ENCODE results near the gene PLXDC2. TPM values are rescaled to one million over a fixed set of nuclear protein-coding genes. Genes with fewer than 3 reads are reported as not detected.

The PLXDC2 gene
- total RNA-seq, 1 experiment from 2014 or later, result 0.21 TPM

DNA sequence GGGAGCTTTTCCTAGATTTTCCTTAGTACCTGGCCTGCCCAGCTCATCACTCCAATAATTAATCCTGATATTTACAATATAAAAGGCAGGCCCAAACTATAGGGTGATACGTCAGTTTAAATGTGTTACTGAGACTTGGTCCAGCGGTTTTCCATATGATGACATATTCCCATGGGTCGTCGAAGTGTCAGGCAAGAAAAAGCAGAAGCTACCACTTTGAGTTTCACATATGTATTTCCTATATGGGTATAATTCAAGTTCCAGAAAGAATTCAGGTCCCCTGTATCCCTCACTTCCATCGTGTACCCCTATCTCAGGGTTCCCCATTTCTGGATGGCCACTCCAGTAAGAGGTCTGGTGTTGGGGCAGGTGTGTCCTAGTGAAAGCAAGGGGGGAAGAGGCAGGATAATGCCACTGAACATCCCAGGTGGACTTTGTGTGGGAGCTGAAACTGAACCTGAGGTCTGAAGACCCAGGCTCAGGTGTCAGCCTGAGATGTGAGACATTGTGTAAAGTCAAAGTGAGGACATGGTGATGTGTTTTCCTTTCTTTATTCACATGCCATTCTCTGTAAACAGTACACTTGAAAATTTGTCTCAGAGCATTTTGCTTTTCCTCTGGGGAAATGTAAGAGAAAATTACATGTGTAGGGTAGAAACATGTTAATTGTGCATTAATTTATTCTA is 167.8 kb downstream of the PLXDC2 start:
- no peaks in the 10 kb centered on the region for H3K9me3 ChIP-seq (ENCODE audit: control insufficient read depth, insufficient read depth, low read depth, low read length)
- ChIA-PET CTCF (no interaction called here), POLR2A (no interaction called here)
- H3K27ac ChIP-seq (ENCODE audit: low read length), result no peak overlapping the region
- intact Hi-C loops (cut with micrococcal nuclease; ENCODE audit: unreplicated experiment) (no loop called here), in situ Hi-C loops (cut with HindIII; ENCODE audit: low pct_unique_long_range_greater_than_20kb, low sequenced_read_pairs) (no loop called here)
- no peak overlapping the region for H3K4me3 ChIP-seq (ENCODE audit: low read depth in 2 of 2, low read length in 2 of 2)
- no peak for TF ChIP-seq REST (IDR thresholded peaks at IDR 0.05; ENCODE audit: insufficient read depth in 1 of 2, low read depth in 2 of 2, low read length in 1 of 2)
- no peak for TF ChIP-seq POLR2AphosphoS5 (IDR thresholded peaks at IDR 0.05; ENCODE audit: low read depth, low read length)
- no peak for TF ChIP-seq TCF7L2 (IDR thresholded peaks at IDR 0.05; ENCODE audit: low read depth, low read length)
- TF ChIP-seq, protein P1, sequence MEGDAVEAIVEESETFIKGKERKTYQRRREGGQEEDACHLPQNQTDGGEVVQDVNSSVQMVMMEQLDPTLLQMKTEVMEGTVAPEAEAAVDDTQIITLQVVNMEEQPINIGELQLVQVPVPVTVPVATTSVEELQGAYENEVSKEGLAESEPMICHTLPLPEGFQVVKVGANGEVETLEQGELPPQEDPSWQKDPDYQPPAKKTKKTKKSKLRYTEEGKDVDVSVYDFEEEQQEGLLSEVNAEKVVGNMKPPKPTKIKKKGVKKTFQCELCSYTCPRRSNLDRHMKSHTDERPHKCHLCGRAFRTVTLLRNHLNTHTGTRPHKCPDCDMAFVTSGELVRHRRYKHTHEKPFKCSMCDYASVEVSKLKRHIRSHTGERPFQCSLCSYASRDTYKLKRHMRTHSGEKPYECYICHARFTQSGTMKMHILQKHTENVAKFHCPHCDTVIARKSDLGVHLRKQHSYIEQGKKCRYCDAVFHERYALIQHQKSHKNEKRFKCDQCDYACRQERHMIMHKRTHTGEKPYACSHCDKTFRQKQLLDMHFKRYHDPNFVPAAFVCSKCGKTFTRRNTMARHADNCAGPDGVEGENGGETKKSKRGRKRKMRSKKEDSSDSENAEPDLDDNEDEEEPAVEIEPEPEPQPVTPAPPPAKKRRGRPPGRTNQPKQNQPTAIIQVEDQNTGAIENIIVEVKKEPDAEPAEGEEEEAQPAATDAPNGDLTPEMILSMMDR (IDR thresholded peaks at IDR 0.05), result no peak
- no peak for TF ChIP-seq SIN3A (IDR thresholded peaks at IDR 0.05; ENCODE audit: borderline replicate concordance, insufficient read depth, low read depth, low read length)
- BruUV-seq (replicated peaks), result no TSS peak
- H3K27me3 ChIP-seq (ENCODE audit: control insufficient read depth, insufficient read depth, low read length), result no peaks in the 10 kb centered on the region
- ATAC-seq, result no peak
- no peaks in the 10 kb centered on the region for H3K36me3 ChIP-seq (ENCODE audit: control insufficient read depth, insufficient read depth, low read length)
- no peaks in the 10 kb centered on the region for H3K4me1 ChIP-seq (ENCODE audit: control insufficient read depth, insufficient read depth, low read length)
- no peak for DNase-seq (ENCODE audit: low read depth, low spot score)

- Histone ChIP-seq H3K4me3 (ENCODE audit: low read depth in 2 of 2, low read length in 2 of 2) (no peak overlapping the region), H3K36me3 (ENCODE audit: control insufficient read depth, insufficient read depth, low read length) (no peaks in the 10 kb centered on the region), H3K4me1 (ENCODE audit: control insufficient read depth, insufficient read depth, low read length) (no peaks in the 10 kb centered on the region), H3K27ac (ENCODE audit: low read length) (no peak overlapping the region), H3K9me3 (ENCODE audit: control insufficient read depth, insufficient read depth, low read depth, low read length) (no peaks in the 10 kb centered on the region), H3K27me3 (ENCODE audit: control insufficient read depth, insufficient read depth, low read length) (no peaks in the 10 kb centered on the region)
- CTCF ChIA-PET, result no interaction called here
- TF ChIP-seq REST (IDR thresholded peaks at IDR 0.05; ENCODE audit: insufficient read depth in 1 of 2, low read depth in 2 of 2, low read length in 1 of 2) (no peak), SIN3A (IDR thresholded peaks at IDR 0.05; ENCODE audit: borderline replicate concordance, insufficient read depth, low read depth, low read length) (no peak), TCF7L2 (IDR thresholded peaks at IDR 0.05; ENCODE audit: low read depth, low read length) (no peak), POLR2AphosphoS5 (IDR thresholded peaks at IDR 0.05; ENCODE audit: low read depth, low read length) (no peak)
- TF ChIP-seq, protein P1 (IDR thresholded peaks at IDR 0.05), result no peak
- in situ Hi-C loops (cut with HindIII; ENCODE audit: low pct_unique_long_range_greater_than_20kb, low sequenced_read_pairs) (no loop called here), intact Hi-C loops (cut with micrococcal nuclease; ENCODE audit: unreplicated experiment) (no loop called here)
- DNase-seq (ENCODE audit: low read depth, low spot score) (no peak), ATAC-seq (no peak)
- POLR2A ChIA-PET, result no interaction called here
- BruUV-seq (replicated peaks), result no TSS peak
Measured at GRCh38 chr10:19985745-19986144, 169.5 kb downstream of the PLXDC2 start.

Measured in Panc1 (cell line).